ENCODE data around the gene SYNJ2.

DNA sequence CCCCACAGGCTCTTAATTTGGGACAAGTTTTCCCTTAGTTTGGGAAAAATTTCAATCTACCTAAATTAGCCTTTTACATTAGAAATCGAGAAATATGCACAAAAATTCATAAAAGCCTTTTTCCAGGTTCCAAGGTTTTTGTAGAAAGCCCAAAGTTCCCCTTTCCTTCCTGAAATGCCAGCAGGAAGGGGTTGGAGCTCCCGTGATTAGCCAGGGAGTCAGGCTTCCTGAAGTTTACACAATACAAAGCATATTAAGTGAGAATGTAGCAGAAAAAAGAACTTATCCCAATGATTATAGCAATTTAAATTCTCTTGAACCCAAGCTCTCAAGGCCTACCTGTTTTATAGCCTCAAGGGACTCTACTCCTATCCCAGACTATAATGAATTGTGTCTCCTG is 39.1 kb downstream of the SYNJ2 start:
- TF ChIP-seq, protein P1, sequence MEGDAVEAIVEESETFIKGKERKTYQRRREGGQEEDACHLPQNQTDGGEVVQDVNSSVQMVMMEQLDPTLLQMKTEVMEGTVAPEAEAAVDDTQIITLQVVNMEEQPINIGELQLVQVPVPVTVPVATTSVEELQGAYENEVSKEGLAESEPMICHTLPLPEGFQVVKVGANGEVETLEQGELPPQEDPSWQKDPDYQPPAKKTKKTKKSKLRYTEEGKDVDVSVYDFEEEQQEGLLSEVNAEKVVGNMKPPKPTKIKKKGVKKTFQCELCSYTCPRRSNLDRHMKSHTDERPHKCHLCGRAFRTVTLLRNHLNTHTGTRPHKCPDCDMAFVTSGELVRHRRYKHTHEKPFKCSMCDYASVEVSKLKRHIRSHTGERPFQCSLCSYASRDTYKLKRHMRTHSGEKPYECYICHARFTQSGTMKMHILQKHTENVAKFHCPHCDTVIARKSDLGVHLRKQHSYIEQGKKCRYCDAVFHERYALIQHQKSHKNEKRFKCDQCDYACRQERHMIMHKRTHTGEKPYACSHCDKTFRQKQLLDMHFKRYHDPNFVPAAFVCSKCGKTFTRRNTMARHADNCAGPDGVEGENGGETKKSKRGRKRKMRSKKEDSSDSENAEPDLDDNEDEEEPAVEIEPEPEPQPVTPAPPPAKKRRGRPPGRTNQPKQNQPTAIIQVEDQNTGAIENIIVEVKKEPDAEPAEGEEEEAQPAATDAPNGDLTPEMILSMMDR (IDR thresholded peaks at IDR 0.05; ENCODE audit: low read length), result no peak
- no peak for TF ChIP-seq EZH2 (IDR thresholded peaks at IDR 0.05; ENCODE audit: borderline replicate concordance, low read length)
